Vagina (tissue), 2 donors: ENCODE data around the gene KNL1. TPM values are rescaled to one million over a fixed set of nuclear protein-coding genes. Genes with fewer than 3 reads are reported as not detected.

ENCODE experiments used
- DNase-seq, 2 donors: peaks; one replicate each; pipeline ENCODE4 v3.0.0-alpha.2; 2017; ENCODE audit errors: extremely low spot score in 2 of 2
- H3K27ac ChIP-seq: fragments of 200-600 bp; sonication (generic); one replicate; pipeline ENCODE4 v1.5.1; 2019
- H3K27me3 ChIP-seq: fragments of 200-600 bp; sonication (generic); one replicate; pipeline ENCODE4 v1.5.1; 2019
- H3K36me3 ChIP-seq, 2 donors: fragments of 200-600 bp; sonication (generic); one replicate each; pipeline ENCODE4 v1.5.1; 2017 to 2019
- H3K4me1 ChIP-seq: fragments of 200-600 bp; sonication (generic); one replicate; pipeline ENCODE4 v1.5.1; 2019
- H3K4me3 ChIP-seq, 2 donors: fragments of 200-600 bp; sonication (generic); 1 replicate in 1 of 2; 2 replicates in 1 of 2; pipeline ENCODE4 v1.5.1; 2016 to 2019
- H3K9me3 ChIP-seq: fragments of 200-600 bp; sonication (generic); one replicate; pipeline ENCODE4 v1.5.1; 2019
- POLR2A ChIP-seq, 2 donors: fragments of 450-650 bp; IDR thresholded peaks; one replicate each; pipeline ENCODE4 v1.6.1; 2017; ENCODE audit warnings: antibody characterized with exemption in 2 of 2, mild to moderate bottlenecking in 2 of 2, moderate library complexity in 2 of 2
- POLR2AphosphoS5 ChIP-seq, 2 donors: sonication (generic); formaldehyde crosslinking; IDR thresholded peaks; one replicate each; pipeline ENCODE4 v1.9.0; 2017; ENCODE audit warnings: antibody characterized with exemption in 2 of 2, mild to moderate bottlenecking in 2 of 2, low read depth in 1 of 2; ENCODE audit not compliant: insufficient read depth in 1 of 2
- intact Hi-C: fragments of 100-400 bp; cut with DNase I; formaldehyde crosslinking; loops from one replicate; pipeline ENCODE4 v1.15.1; 2023
- small RNA-seq: library from RNA; depleted of rRNA; stranded (forward); fragments of <200 nt; gene quantifications from one replicate; pipeline ENCODE3, GENCODE V24; 2016
- total RNA-seq: library from RNA; depleted of rRNA; stranded (reverse); fragments of >200 nt; gene quantifications from one replicate; pipeline ENCODE4 v1.2.3, GENCODE V29; 2016
- TF ChIP-seq, protein P1 (sequence below), 3 experiments: fragments of 450-650 bp in 2 of 3; fragments of 200-600 bp in 1 of 3; sonication (generic) in 1 of 3; IDR thresholded peaks; one replicate each; pipeline ENCODE4 v1.5.1; 2017 to 2019; ENCODE audit warnings: antibody characterized with exemption in 3 of 3, mild to moderate bottlenecking in 2 of 3, moderate library complexity in 2 of 3

The KNL1 gene
- total RNA-seq, 1 donor from 2014 or later: 3.4 TPM

DNA sequence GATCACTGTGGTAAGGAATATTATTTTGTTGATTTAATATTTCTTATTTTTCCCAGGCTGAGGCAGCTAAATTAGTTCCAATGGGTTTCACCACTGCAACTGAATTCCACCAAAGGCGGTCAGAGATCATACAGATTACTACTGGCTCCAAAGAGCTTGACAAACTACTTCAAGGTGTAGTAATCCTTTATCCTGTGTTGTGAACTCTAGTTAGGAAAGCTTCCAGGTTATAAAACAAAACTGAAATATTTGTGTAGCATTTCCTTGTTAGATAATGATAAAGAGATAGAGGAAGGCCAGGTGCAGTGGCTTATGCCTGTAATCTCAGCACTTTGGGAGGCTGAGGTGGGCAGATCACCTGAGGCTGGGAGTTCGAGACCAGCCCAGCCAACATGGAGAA lies 112.1 kb downstream of the KNL1 start:
- TF ChIP-seq POLR2A (IDR thresholded peaks at IDR 0.05) (no peak), POLR2AphosphoS5 (IDR thresholded peaks at IDR 0.05; ENCODE audit: insufficient read depth in 1 of 2, low read depth in 1 of 2) (no peak)
- TF ChIP-seq, protein P1, sequence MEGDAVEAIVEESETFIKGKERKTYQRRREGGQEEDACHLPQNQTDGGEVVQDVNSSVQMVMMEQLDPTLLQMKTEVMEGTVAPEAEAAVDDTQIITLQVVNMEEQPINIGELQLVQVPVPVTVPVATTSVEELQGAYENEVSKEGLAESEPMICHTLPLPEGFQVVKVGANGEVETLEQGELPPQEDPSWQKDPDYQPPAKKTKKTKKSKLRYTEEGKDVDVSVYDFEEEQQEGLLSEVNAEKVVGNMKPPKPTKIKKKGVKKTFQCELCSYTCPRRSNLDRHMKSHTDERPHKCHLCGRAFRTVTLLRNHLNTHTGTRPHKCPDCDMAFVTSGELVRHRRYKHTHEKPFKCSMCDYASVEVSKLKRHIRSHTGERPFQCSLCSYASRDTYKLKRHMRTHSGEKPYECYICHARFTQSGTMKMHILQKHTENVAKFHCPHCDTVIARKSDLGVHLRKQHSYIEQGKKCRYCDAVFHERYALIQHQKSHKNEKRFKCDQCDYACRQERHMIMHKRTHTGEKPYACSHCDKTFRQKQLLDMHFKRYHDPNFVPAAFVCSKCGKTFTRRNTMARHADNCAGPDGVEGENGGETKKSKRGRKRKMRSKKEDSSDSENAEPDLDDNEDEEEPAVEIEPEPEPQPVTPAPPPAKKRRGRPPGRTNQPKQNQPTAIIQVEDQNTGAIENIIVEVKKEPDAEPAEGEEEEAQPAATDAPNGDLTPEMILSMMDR (IDR thresholded peaks at IDR 0.05): no peak
- H3K4me1 ChIP-seq: no peaks in the 10 kb centered on the region
- intact Hi-C loops: no loop called here
- no peaks in the 10 kb centered on the region for H3K36me3 ChIP-seq
- H3K4me3 ChIP-seq: no peak overlapping the region
- no peaks in the 10 kb centered on the region for H3K27me3 ChIP-seq
- no peak for DNase-seq
- no peaks in the 10 kb centered on the region for H3K9me3 ChIP-seq
- no peak overlapping the region for H3K27ac ChIP-seq

Small RNAs within 50 kb of the gene (small RNA-seq; reads per million reads assigned to genes)
- gene RF00017 (not detected), gene RN7SL376P (not detected)

Other genes with a start within 250 kb of the KNL1 start
- gene PHGR1, start 243.2 kb upstream of the KNL1 start, total RNA-seq: 9.8 TPM
- gene DISP2, start 236.0 kb upstream of the KNL1 start, total RNA-seq: 0.74 TPM
- gene KNSTRN, start 211.5 kb upstream of the KNL1 start, total RNA-seq: 13.5 TPM
- 30.4 TPM for gene IVD, start 188.5 kb upstream of the KNL1 start, total RNA-seq
- gene BAHD1, start 153.3 kb upstream of the KNL1 start, total RNA-seq: 9.6 TPM
- 8.6 TPM for gene CHST14, start 123.3 kb upstream of the KNL1 start, total RNA-seq
- gene CCDC32, start 29.2 kb upstream of the KNL1 start, total RNA-seq: 20.6 TPM
- gene RPUSD2, start 24.9 kb upstream of the KNL1 start, total RNA-seq: 12.8 TPM
- 4.2 TPM for gene RAD51, start 100.9 kb downstream of the KNL1 start, total RNA-seq
- gene RMDN3, start 161.0 kb downstream of the KNL1 start, total RNA-seq: 19.6 TPM
- 69.7 TPM for gene GCHFR, start 169.8 kb downstream of the KNL1 start, total RNA-seq
- 2.9 TPM for gene C15orf62, start 175.7 kb downstream of the KNL1 start, total RNA-seq
- gene ZFYVE19, start 212.8 kb downstream of the KNL1 start, total RNA-seq: 34.4 TPM
- 14.0 TPM for gene DNAJC17, start 213.2 kb downstream of the KNL1 start, total RNA-seq
- not detected for gene PPP1R14D, start 234.5 kb downstream of the KNL1 start, total RNA-seq
- gene SPINT1, start 249.8 kb downstream of the KNL1 start, total RNA-seq: 80.3 TPM